PC-3 (cell line): Measurements from ENCODE around the gene PELO. TPM values are rescaled to one million over a fixed set of nuclear protein-coding genes. Genes with fewer than 3 reads are reported as not detected.

Experiments used
- ATAC-seq: fragments of 200-7000 bp; cut with Tn5 transposase; 2 replicates; pipeline ENCODE4 v1.9.1; 2020; ENCODE audit warnings: mild to moderate bottlenecking, moderate library complexity
- BruUV-seq: library from RNA; stranded (reverse); fragments of 400-500 nt; replicated peaks from 2 replicates; lab custom pipeline; 2021; lab: Mats Ljungman, UMichigan
- CTCF ChIA-PET: fragments of 300-600 bp; sonication (Branson Sonifier 250); formaldehyde crosslinking; loops from one replicate; lab custom pipeline; 2022; ENCODE audit warnings: antibody characterized with exemption; lab: Charles Lee
- POLR2A ChIA-PET: fragments of 300-600 bp; sonication (Branson Sonifier 250); formaldehyde crosslinking; loops from one replicate; lab custom pipeline; 2022; ENCODE audit warnings: antibody characterized with exemption; ENCODE audit not compliant: unreplicated experiment; lab: Charles Lee
- DNase-seq: peaks from one replicate; pipeline ENCODE4 v3.0.0-alpha.2; 2015
- H2AFZ ChIP-seq: fragments of 300-600 bp; sonication (generic); 2 replicates; pipeline ENCODE4 v1.6.0; 2016; ENCODE audit warnings: antibody characterized with exemption, low read length
- H3F3A ChIP-seq: fragments of 300-600 bp; sonication (generic); one replicate; pipeline ENCODE4 v1.6.0; 2017; ENCODE audit warnings: antibody characterized with exemption, low read length, control low read depth, mild to moderate bottlenecking; ENCODE audit not compliant: unreplicated experiment
- H3K27ac ChIP-seq: fragments of 300-600 bp; sonication (generic); 2 replicates; pipeline ENCODE4 v1.5.1; 2016; ENCODE audit warnings: mild to moderate bottlenecking, low read length
- H3K27me3 ChIP-seq: fragments of 300-600 bp; sonication (generic); 2 replicates; pipeline ENCODE4 v1.6.1; 2016; ENCODE audit warnings: low read length, mixed read lengths
- H3K36me3 ChIP-seq: fragments of 300-600 bp; sonication (generic); 2 replicates; pipeline ENCODE4 v1.6.1; 2016; ENCODE audit warnings: low read depth, mixed run types, low read length, mixed read lengths
- H3K4me1 ChIP-seq: fragments of 300-600 bp; sonication (generic); 2 replicates; pipeline ENCODE4 v1.5.1; 2016; ENCODE audit warnings: low read length; ENCODE audit not compliant: insufficient read depth
- H3K4me2 ChIP-seq: fragments of 300-600 bp; sonication (generic); 2 replicates; pipeline ENCODE4 v1.6.0; 2016; ENCODE audit warnings: low read length
- H3K4me3 ChIP-seq: fragments of 300-600 bp; sonication (generic); 2 replicates; pipeline ENCODE4 v1.5.1; 2016; ENCODE audit warnings: mild to moderate bottlenecking, low read length, mixed read lengths
- H3K79me2 ChIP-seq: fragments of 300-600 bp; sonication (generic); 2 replicates; pipeline ENCODE4 v1.6.1; 2017; ENCODE audit warnings: low read length, mixed read lengths
- H3K9ac ChIP-seq: fragments of 300-600 bp; sonication (generic); 2 replicates; pipeline ENCODE4 v1.6.0; 2016; ENCODE audit warnings: mild to moderate bottlenecking, low read length
- H3K9me2 ChIP-seq: fragments of 300-600 bp; sonication (generic); replicated peaks from 2 replicates; pipeline ENCODE4 v1.6.1; 2016; ENCODE audit warnings: mixed run types, low read length, mixed read lengths
- H3K9me3 ChIP-seq: fragments of 300-600 bp; sonication (generic); 2 replicates; pipeline ENCODE4 v1.6.1; 2016; ENCODE audit warnings: low read length, mixed read lengths
- H4K20me1 ChIP-seq: fragments of 300-600 bp; sonication (generic); 2 replicates; pipeline ENCODE4 v1.6.1; 2016; ENCODE audit warnings: low read length, mixed read lengths
- CTCF ChIP-seq: fragments of 300-600 bp; sonication (generic); conservative IDR thresholded peaks from 2 replicates; pipeline ENCODE4 v1.5.1; 2017; ENCODE audit warnings: antibody characterized with exemption, low read depth, mild to moderate bottlenecking, low read length
- EZH2 ChIP-seq: fragments of 300-600 bp; sonication (generic); IDR thresholded peaks from one replicate; pipeline ENCODE4 v1.6.1; 2017; ENCODE audit warnings: antibody characterized with exemption, mild to moderate bottlenecking, low read length; ENCODE audit not compliant: unreplicated experiment
- EZH2phosphoT487 ChIP-seq: fragments of 300-600 bp; sonication (generic); IDR thresholded peaks from 2 replicates; pipeline ENCODE4 v1.6.1; 2018; ENCODE audit warnings: mild to moderate bottlenecking, antibody characterized with exemption, low read length, borderline replicate concordance
- intact Hi-C: fragments of 100-400 bp; cut with micrococcal nuclease; formaldehyde crosslinking; loops from 2 replicates; pipeline ENCODE4 v1.9.0; 2023
- total RNA-seq: library from RNA; depleted of rRNA; stranded (reverse); fragments of >200 nt; gene quantifications from 2 replicates; pipeline ENCODE4 v1.2.3, GENCODE V29; 2014

PELO gene
- total RNA-seq, 1 experiment from 2014 or later = 45.3 TPM

GRCh38 chr5:52789851-52790250 is 2.1 kb downstream of the PELO start:
- Histone ChIP-seq H3K9me3 (no peaks in the 10 kb centered on the region), H3K4me3 (peak overlapping the region; percentile 77), H3K27me3 (no peaks in the 10 kb centered on the region), H3K36me3 (no peaks in the 10 kb centered on the region), H3K4me1 (peaks cover 28% of the 10 kb centered on the region), H3K27ac (no peak overlapping the region), H3F3A (peaks cover 4% of the 10 kb centered on the region), H4K20me1 (peaks cover 27% of the 10 kb centered on the region; the same call in 1 of the 2 replicates), H3K79me2 (peaks cover 25% of the 10 kb centered on the region), H2AFZ (no peak overlapping the region), H3K9ac (0 out of 2 replicates have a peak overlapping the region, but pooled peaks have one; percentile 90), H3K4me2 (peak overlapping the region; percentile 90), H3K9me2 (no peaks in the 10 kb centered on the region)
- TF ChIP-seq EZH2 (no peak), EZH2phosphoT487 (no peak)
- DNase-seq = no peak
- ChIA-PET POLR2A (interaction anchor here (1.1 kb wide), 1 partner anchor 10 kb away, joined by 3 read pairs; no protein-coding TSS in a partner anchor), CTCF (no interaction called here)
- no TSS peak for BruUV-seq
- intact Hi-C loops = loop anchor here (5.0 to 10.0 kb wide), 4 partner anchors 83 to 305 kb away; partner anchors contain the start of gene ITGA2
- no peak for ATAC-seq

- no TSS peak for BruUV-seq
- POLR2A ChIA-PET = no interaction called here
- Histone ChIP-seq H3K9ac (no peak overlapping the region), H3K4me2 (no peak overlapping the region), H3K9me3 (no peaks in the 10 kb centered on the region), H3F3A (peaks cover under 1% of the 10 kb centered on the region), H3K79me2 (peaks cover 25% of the 10 kb centered on the region), H3K9me2 (no peaks in the 10 kb centered on the region), H3K4me1 (peaks cover 16% of the 10 kb centered on the region), H3K4me3 (no peak overlapping the region), H2AFZ (no peak overlapping the region), H3K27me3 (no peaks in the 10 kb centered on the region), H3K36me3 (no peaks in the 10 kb centered on the region), H4K20me1 (peaks cover 27% of the 10 kb centered on the region; the same call in 1 of the 2 replicates), H3K27ac (no peak overlapping the region)
- no peak for DNase-seq
- ATAC-seq = no peak
- TF ChIP-seq EZH2 = no peak
- TF ChIP-seq CTCF = no peak
- TF ChIP-seq EZH2phosphoT487 = no peak
- intact Hi-C loops = no loop called here
- CTCF ChIA-PET = no interaction called here
Observed at GRCh38 chr5:52791366-52791765, 3.6 kb downstream of the PELO start.

- TF ChIP-seq CTCF (no peak), EZH2phosphoT487 (no peak), EZH2 (no peak)
- CTCF ChIA-PET = interaction anchor here (0.6 kb wide), 1 partner anchor 101 kb away, joined by 3 read pairs; no protein-coding TSS in a partner anchor
- ATAC-seq = no peak
Observed at GRCh38 chr5:52794519-52794918, 6.8 kb downstream of the PELO start.

More at GRCh38 chr5:52794519-52794918, 6.8 kb downstream of the PELO start:
- Histone ChIP-seq H3K27me3 (no peaks in the 10 kb centered on the region), H3K9me2 (no peaks in the 10 kb centered on the region), H3K27ac (no peak overlapping the region), H3K4me2 (no peak overlapping the region), H3K4me1 (peaks cover 20% of the 10 kb centered on the region; the same call in 1 of the 2 replicates), H3K9me3 (no peaks in the 10 kb centered on the region), H3F3A (no peaks in the 10 kb centered on the region), H3K9ac (no peak overlapping the region), H4K20me1 (peaks cover 15% of the 10 kb centered on the region; the same call in 1 of the 2 replicates), H3K36me3 (no peaks in the 10 kb centered on the region), H2AFZ (no peak overlapping the region), H3K4me3 (no peak overlapping the region), H3K79me2 (peaks cover 30% of the 10 kb centered on the region)
- no TSS peak for BruUV-seq
- no peak for DNase-seq
- POLR2A ChIA-PET = no interaction called here
- intact Hi-C loops = no loop called here
